ENCODE data around the gene SFR1.
"Not testable (repeated sequence)": the region's sequence is repeated elsewhere in the genome, so short reads cannot be mapped to it uniquely, and the experiment has no call there.

The SFR1 gene

GRCh38 chr10:104174136-104174535 lies 52.2 kb downstream of the SFR1 start:
- DNase-seq (ENCODE audit: low read depth, low spot score): not testable (repeated sequence)

Measured in brain pericyte (primary cell).